GM21447 (cell line): ENCODE measurements around the gene TNRC6C.

Source experiments
- ATAC-seq: cut with Tn5 transposase; IDR thresholded peaks from one replicate; pipeline ENCODE4 v1.9.1; 2021; ENCODE audit not compliant: unreplicated experiment

The TNRC6C gene, protein sequence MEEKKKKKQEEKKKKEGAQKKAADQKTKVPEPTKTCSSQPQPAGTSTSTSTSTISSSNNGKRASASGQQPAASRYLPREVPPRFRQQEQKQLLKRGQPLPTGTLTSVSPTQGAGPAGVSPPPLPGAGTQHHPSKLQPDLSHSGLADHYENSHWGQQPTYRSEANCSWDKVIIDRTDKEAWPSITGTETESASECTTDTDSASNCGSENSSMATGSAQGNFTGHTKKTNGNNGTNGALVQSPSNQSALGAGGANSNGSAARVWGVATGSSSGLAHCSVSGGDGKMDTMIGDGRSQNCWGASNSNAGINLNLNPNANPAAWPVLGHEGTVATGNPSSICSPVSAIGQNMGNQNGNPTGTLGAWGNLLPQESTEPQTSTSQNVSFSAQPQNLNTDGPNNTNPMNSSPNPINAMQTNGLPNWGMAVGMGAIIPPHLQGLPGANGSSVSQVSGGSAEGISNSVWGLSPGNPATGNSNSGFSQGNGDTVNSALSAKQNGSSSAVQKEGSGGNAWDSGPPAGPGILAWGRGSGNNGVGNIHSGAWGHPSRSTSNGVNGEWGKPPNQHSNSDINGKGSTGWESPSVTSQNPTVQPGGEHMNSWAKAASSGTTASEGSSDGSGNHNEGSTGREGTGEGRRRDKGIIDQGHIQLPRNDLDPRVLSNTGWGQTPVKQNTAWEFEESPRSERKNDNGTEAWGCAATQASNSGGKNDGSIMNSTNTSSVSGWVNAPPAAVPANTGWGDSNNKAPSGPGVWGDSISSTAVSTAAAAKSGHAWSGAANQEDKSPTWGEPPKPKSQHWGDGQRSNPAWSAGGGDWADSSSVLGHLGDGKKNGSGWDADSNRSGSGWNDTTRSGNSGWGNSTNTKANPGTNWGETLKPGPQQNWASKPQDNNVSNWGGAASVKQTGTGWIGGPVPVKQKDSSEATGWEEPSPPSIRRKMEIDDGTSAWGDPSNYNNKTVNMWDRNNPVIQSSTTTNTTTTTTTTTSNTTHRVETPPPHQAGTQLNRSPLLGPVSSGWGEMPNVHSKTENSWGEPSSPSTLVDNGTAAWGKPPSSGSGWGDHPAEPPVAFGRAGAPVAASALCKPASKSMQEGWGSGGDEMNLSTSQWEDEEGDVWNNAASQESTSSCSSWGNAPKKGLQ (N-terminal part only)

DNA sequence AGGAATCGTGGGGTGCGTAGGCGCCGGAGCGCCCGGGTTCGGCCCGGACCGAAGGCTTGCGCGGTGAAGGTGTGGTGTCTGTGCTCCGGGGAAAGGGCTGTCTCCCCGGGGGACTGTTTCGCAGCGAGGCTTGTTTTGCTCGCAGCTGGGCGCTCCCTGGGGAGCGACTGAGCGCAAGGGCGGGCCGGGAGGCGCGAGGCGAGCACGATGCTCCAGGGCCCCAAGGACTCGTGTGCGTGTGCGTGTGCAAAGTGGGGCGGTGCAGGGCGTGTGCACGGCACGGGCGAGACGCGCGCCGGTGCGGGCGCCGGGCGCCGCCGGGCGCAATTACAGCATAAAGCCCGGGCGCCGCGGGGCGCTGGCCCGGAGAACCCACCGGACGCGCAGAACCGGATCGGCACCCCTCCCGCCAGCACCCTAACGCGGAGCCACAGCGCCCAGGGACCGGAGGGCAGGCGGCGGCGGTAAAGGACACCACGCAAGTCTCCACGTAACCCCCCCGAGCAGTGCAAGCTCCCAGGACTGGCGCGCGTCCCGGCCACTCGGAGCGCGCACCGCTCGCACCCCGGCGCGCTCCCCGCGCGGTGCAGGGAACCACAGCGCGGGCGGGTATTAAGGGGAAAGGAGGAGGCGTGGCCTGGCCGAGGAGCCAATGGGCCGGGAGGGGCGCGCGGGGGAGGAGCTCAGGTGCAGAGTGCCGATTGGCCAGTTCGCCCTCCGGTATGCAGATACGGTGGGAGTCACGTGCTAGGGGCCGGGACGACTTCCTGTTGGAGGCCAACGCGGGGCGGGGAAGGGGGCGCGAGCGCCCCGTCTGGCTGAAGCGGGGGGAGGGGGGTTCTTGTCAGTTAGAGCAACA is at the start of gene TNRC6C:
Gene TNRC6C (plus strand): TSS at position 847 of the 859 bp plus-strand sequence. CDS start 45,504 bp downstream, outside the sequence.
- ATAC-seq = peak; percentile 87

DNA sequence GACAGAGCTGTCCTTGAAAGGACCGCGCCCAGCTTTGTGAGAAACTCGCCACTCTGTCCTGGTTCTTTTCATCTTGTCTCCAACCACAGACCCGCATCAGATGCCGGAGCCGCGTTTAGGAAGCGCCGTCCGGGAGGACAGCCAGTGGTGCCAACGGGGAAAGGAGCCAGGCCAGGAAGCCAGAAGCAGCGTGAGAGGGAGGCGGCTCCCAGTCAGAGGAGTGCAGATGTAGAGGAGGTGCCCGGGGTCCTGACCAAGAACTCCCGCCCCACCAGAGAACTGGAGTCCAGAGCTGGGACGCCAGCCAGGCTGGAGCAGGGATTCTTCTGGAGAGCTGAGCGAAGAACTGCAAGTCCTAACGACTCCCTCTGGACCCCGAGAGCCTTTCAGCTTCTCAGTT is 49.3 kb upstream of the TNRC6C start:
- no peak for ATAC-seq

- ATAC-seq = no peak
Observed at GRCh38 chr17:77909816-77910215, 48.7 kb upstream of the TNRC6C start.

DNA sequence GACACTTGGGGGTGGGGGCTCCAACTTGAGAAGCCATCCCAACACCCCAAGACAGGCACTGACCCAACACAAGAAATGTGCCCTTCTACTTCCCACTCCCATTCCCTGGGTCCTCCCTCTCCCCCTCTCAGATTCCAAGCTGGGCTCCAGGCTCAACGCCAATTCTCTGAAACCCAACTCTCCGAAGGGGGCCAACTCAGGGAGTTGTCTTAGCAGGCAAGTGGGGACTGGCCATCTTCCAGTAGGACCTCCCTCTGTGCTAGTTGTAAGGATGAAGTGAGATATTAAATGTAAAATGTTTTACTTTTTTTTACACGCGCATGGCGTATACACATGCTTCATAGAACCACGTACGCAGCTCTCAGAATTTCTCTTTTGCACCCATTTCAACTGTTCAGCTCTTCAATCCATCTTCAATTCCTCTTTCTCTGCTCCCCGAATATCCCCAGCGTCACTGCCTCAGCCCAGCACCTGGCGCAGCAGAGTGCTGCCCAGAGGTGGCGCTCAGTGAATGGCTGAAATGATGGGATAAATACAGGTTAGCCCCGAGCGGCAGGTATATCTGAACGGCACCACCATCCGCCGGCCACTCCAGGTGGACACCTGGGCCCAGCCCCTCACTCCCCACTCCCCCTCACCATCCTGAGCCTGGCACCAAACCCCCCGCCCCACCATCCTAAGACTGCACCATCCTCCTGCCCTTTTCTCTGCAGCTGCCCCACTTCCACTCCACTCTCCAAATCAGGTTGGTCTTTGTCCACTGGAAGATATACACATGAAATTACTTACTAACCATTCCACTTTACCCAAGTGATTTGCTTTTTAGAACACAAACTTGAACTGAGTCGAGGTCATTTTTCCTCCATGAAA is 43.9 kb upstream of the TNRC6C start:
- no peak for ATAC-seq

DNA sequence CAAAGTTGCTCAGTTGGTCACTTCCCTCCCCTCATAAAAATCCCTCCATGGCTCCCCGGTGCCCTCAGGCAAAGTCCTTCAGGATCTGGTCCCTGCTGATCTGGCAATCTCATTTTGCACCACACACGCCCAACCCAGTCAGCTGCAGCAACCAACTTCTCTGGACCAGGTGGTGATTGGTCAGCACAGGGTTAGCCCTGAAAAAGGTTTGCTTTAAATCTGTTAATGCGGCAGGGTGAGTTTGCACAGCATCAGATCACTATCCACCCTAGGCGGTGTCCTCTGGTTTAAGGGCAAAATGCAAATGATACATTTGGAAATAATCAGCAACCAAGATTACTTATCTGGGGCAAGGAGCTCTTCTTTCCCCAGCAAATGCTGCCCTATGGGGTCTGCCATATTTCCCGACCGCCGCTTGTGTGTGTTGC is 42.9 kb upstream of the TNRC6C start:
- no peak for ATAC-seq

DNA sequence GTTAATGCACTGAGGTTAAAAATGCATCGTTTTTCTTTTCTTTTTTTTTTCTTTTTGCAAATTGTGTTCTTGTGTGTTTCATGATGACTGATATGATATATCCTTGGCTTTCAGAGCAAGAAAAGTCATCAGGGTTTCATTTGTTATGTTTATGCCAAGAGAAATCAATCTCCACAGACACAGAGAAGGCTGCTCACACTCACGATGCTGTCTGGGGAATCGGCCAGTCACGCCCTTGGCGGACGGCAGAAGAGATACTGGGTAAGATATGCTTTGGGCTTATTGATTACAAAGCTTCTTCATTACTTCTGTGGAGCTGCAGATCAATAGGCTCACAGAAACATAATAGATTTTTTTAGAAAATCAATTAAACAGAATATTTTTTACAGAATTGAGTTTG is 42.2 kb upstream of the TNRC6C start:
- ATAC-seq = no peak

DNA sequence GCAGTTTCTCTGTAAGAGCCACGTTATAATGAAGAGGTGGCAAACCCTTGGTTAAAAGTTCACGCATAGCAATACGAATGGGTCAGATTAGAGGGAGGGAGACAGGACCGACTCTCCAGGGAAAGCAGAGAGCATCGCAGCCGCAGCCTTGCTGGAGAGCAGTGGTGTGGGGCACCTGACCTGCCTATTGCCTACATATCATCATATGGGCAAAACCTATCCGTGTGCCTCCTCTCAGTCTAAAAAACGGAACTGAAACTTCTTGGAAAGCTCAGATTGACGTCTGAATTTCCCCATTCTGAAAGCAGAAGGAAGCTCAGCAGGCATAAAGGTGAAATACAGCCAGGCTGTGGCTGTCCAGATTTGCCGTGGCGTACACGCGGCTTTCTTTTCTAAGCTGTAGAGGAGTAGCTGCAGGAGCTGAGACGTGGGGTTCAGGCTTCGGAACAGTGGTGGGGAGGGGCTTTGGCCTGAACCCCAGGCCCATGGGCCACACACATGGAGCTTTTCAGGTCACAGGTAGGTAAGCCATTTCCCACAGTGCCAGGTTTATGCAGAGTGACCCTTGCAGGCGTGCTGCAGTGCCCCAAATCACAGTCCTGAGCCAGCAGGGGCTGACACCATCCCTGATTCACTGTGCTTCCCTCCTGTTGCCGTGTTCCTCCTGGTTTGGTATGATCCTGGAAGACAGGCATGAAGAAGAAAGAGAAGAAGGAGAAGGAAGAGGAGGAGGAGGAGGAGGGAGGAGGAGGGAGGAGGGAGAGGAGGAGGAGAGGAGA is 41.6 kb upstream of the TNRC6C start:
- ATAC-seq = no peak

DNA sequence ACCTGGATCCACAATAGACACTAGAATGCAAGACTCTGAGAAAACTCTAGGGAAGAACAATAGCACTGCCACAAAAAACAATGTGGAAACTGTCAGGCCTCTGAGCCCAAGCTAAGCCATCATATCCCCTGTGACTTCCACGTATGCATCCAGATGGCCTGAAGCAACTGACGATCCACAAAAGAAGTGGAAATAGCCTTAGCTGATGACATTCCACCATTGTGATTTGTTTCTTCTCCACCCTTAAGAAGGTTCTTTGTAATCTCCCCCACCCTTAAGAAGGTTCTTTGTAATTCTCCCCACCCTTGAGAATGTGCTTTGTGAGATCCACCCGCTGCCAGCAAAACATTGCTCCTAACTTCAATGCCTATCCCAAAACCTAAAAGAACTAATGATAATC is 39.2 kb upstream of the TNRC6C start:
- ATAC-seq = no peak

- ATAC-seq = no peak
Observed at GRCh38 chr17:77923135-77923534, 35.4 kb upstream of the TNRC6C start.

DNA sequence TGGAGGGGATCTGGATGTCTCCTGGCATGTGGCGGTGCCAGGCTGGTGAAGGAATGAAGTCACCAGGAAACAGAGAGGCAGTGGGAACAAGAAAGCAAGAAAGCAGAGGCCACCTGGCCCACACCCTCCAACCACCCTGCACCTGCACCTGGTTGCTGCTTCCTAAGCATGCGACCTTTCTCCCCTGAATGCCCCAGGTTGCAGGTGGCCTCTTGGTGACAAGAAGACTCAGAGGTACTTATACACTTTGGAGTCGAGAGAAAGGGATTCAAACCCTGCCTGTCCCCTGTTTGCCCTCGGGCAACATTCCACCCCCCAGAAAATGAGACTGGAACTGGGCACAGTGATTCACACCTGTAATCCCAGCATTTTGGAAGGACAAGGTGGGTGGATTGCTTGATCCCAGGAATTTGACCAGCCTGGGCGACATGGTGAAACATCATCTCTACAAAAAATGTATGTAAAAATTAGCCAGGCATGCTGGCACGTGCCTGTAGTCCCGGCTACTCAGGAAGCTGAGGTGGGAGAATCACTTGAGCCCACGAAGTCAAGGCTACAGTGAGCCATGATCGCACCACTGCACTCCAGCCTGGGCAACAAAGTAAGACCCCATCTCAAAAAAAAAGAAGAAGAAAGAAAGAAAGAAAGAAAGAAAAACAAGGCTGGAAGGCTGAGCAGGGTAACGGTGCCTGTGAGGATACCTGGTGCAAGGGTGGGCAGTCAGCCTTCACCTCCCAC is 34.6 kb upstream of the TNRC6C start:
- no peak for ATAC-seq

GRCh38 chr17:77924757-77925336 is 33.7 kb upstream of the TNRC6C start:
- no peak for ATAC-seq

DNA sequence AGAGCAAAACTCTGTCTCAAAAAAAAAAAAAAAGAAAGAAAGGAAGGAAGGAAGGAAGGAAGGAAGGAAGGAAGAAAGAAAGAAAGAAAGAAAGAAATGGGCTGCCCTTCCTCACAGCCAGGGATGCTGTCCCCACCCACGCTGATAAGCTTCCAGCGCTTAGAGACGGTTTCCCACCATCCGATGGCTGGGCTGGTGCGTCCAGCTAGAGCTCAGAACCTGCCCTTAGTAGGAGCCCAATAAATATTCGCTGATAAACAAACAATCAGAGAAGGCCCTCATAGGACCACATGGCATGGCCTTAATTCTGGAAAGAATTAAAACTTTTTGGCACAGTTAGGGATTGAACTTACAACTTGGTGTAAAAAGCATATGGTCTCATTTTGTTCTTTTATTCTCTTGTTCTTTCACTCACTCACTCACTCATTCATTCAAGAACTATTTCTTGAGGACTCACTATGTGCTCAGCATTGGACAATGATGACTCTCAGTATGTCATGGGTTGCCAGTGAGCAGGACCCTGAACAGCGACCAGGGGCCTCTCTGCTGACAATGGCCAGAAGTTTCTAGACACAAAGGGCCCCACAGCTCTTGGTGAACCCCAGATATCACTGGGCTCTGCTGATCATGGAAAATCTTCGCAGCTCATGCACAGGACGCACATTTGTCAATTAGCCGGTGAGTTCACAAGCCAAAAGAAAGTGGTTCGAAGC is 32.5 kb upstream of the TNRC6C start:
- ATAC-seq = no peak

DNA sequence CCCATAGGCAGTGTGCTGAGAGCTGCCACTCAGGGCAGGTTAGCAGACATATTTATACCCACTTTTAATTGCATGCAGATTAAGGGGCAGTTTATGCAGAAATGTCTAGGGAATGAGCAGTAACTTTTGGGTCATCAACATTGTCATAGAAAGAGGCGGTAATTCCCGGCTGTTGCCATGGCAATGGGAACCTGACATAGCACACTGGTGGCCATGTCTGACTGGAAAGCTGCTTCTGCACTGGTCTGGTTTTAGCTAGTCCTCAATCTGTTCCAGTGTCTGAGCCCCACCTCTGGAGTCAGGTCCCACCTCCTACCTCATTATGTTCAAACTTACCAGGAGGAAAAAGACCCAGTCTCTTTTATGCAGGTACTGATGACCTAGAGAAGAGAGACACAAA is 31.5 kb upstream of the TNRC6C start:
- no peak for ATAC-seq

DNA sequence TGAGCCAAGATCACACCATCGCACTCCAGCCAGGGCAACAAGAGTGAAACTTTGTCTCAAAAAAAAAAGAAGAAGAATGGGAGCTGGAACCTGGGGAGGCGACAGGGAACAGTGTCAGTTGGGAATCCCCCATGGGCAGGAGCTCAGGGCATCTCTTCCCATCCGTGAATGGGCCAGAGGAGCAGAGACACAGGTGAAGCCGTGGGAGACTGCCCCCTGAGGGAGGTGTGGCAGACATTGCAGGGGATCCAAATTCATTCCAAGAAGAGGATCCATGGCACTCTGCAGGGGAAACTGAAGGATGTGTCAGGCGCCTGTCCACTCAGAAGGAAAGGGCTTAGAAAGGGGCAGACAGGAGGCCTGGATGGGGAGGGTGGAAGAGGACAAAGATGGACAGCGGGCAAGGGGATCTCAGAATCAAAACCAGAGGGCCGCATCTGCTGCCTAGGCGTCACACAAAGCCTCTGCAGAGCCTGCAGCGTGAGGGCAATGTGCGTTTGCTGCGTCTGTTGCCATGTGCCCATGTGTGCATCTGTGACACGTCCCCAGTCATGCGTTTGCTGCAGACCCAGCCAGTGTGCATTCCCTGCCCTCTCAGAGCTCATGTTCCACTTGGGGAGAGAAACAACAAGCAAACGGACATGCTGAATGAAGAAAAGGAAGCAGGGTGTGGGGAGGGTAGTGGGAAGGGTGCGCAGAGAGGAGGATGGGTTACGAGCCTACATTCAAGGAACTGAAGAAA is 30.6 kb upstream of the TNRC6C start:
- ATAC-seq = no peak

GRCh38 chr17:77928519-77929179 is 29.9 kb upstream of the TNRC6C start:
- ATAC-seq = no peak

- ATAC-seq = no peak
Observed at GRCh38 chr17:77929180-77929564, 29.3 kb upstream of the TNRC6C start.
